ENCODE results near the gene DDX31.

DNA sequence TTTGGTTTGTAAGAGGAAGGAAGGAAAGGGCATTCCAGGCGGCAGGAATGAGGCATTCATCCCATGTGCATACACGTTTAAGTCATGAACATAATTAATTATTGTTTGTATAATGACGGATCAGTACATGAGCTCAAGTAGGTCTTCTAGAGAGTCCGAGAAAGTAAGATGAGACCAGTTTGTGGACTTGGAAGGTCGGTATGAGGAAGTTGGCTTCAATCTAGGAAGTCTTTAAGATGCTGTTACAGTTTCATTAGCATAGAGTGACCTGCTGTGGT, 2.6 kb upstream of the DDX31 start:
- no peak for TF ChIP-seq POLR2A (IDR thresholded peaks at IDR 0.05)
- TF ChIP-seq, protein P1, sequence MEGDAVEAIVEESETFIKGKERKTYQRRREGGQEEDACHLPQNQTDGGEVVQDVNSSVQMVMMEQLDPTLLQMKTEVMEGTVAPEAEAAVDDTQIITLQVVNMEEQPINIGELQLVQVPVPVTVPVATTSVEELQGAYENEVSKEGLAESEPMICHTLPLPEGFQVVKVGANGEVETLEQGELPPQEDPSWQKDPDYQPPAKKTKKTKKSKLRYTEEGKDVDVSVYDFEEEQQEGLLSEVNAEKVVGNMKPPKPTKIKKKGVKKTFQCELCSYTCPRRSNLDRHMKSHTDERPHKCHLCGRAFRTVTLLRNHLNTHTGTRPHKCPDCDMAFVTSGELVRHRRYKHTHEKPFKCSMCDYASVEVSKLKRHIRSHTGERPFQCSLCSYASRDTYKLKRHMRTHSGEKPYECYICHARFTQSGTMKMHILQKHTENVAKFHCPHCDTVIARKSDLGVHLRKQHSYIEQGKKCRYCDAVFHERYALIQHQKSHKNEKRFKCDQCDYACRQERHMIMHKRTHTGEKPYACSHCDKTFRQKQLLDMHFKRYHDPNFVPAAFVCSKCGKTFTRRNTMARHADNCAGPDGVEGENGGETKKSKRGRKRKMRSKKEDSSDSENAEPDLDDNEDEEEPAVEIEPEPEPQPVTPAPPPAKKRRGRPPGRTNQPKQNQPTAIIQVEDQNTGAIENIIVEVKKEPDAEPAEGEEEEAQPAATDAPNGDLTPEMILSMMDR (IDR thresholded peaks at IDR 0.05), result no peak
